Cardiac muscle cell (in vitro differentiated cells and primary cell): Measurements from ENCODE around the gene TTLL6. TPM values are rescaled to one million over a fixed set of nuclear protein-coding genes. Genes with fewer than 3 reads are reported as not detected.

ENCODE experiments used
- DNase-seq, 2 donors: peaks; one replicate each; pipeline versions ENCODE4 v3.0.0 to v3.0.0-alpha.2; 2010 to 2017; ENCODE audit warnings: low read depth in 1 of 2, low spot score in 1 of 2
- H3K27ac ChIP-seq: fragments of 200-600 bp; sonication (generic); 2 replicates; pipeline ENCODE4 v1.5.1; 2016
- H3K27me3 ChIP-seq: fragments of 200-600 bp; sonication (generic); 2 replicates; pipeline ENCODE4 v1.6.0; 2016; ENCODE audit warnings: control low read depth
- H3K36me3 ChIP-seq: fragments of 200-600 bp; sonication (generic); 2 replicates; pipeline ENCODE4 v1.5.1; 2016; ENCODE audit warnings: control low read depth
- H3K4me1 ChIP-seq: fragments of 200-600 bp; sonication (generic); 2 replicates; pipeline ENCODE4 v1.8.1; 2017; ENCODE audit warnings: low read depth, mild to moderate bottlenecking, mixed run types
- H3K4me3 ChIP-seq: fragments of 200-600 bp; sonication (generic); 2 replicates; pipeline ENCODE4 v1.5.1; 2016; ENCODE audit warnings: mild to moderate bottlenecking
- H3K9me3 ChIP-seq: fragments of 200-600 bp; sonication (generic); 2 replicates; pipeline ENCODE4 v1.5.1; 2017; ENCODE audit warnings: low read depth, mild to moderate bottlenecking, control low read depth
- CTCF ChIP-seq: IDR thresholded peaks from 2 replicates; pipeline ENCODE4 v1.5.1; 2012; ENCODE audit warnings: low read depth, mild to moderate bottlenecking, low read length
- polyA plus RNA-seq: library from polyadenylated mRNA; unstranded; fragments of >200 nt; fragmentation: Nextera tagmentation; extraction: Ambion mirVana; gene quantifications from 2 replicates; pipeline ENCODE4 v1.2.1, GENCODE V29; 2016
- total RNA-seq: library from RNA; depleted of rRNA; stranded (reverse); fragments of >200 nt; gene quantifications from 2 replicates; pipeline ENCODE4 v1.2.3, GENCODE V29; 2016

TTLL6 gene
- total and polyA plus RNA-seq, 2 experiments from 2014 or later = 0.03 TPM; not detected in 1

DNA sequence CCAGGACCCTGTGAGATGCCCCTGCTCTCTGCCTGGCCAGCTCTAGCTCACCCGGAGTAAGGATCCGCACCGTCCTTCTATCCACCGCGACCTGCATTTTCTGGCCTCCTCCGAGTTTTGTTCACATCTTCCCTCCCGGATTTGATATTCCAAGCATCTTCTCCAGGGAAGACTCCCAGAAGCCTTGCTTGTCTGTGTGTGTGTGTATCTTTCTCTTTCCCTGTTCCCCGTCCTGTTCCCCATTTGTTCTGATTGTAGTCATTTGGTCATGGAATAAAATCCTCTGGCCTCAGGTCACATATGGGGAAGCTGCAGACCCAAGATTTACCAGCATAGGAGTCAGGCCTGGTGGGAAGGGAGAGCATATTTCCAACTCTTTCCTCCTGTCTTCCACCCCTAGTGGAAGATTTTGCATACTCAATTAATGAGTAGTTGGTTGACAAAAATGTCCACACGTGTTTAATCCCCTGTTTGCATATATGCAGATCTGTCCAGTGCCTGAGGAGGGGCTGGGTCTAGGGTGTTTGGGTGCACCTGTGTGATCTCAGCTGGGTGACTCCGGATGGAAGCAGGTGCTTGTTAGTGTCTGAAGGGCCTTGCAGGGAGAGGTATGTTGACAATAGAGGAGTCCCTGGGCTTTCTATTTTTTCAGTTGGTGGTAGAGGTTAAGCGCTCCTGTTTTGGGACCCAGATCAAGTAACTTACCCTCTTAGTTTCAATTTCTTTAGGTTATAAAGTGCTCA lies 96.6 kb downstream of the TTLL6 start:
- Histone ChIP-seq H3K36me3 (no peaks in the 10 kb centered on the region), H3K27ac (no peak overlapping the region), H3K4me1 (no peaks in the 10 kb centered on the region), H3K9me3 (no peaks in the 10 kb centered on the region), H3K27me3 (peaks cover 100% of the 10 kb centered on the region), H3K4me3 (no peak overlapping the region)
- no peak for TF ChIP-seq CTCF
- no peak for DNase-seq

DNA sequence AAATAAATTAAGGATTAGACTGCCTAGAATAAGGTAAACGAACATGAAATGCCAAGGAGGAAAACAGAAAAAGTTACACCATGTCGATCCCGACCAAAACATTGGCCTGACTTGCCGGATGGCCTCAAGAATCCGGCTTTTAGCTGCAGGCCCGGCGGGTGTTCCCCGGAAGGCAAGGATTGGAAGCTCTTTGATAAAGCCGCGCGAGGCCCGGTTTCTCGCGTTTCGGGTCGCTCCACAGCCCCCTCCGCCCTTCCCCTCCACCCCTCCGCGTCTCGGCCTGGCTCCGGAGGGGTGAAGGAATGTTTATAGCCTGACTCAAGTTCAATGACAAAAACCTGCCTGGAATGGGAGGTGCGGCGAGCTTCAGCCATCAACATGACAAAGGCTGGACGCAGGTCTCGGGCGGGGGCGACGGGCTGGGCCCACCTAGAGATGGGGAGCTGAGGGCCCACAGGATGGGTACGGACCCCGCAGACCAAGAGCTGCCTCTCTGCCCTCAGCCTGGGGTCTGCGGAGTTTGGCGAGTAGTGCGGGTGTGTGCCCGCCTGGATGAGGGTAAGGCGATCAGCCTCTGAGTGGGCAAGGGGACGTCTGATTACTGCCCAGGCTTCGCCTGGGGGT lies 97.3 kb downstream of the TTLL6 start:
- DNase-seq = peak in 1 of 2 donors; percentile 21
- Histone ChIP-seq H3K9me3 (no peaks in the 10 kb centered on the region), H3K36me3 (no peaks in the 10 kb centered on the region), H3K27ac (no peak overlapping the region), H3K4me1 (no peaks in the 10 kb centered on the region), H3K4me3 (no peak overlapping the region), H3K27me3 (peaks cover 100% of the 10 kb centered on the region)
- no peak for TF ChIP-seq CTCF

- no peak overlapping the region for H3K4me3 ChIP-seq
- DNase-seq = peak in 1 of 2 donors; percentile 42
- H3K27me3 ChIP-seq = peaks cover 100% of the 10 kb centered on the region
- no peaks in the 10 kb centered on the region for H3K9me3 ChIP-seq
- no peak overlapping the region for H3K27ac ChIP-seq
- TF ChIP-seq CTCF = no peak
- no peaks in the 10 kb centered on the region for H3K36me3 ChIP-seq
- H3K4me1 ChIP-seq = no peaks in the 10 kb centered on the region
Measured at GRCh38 chr17:48718761-48719641, 98.0 kb downstream of the TTLL6 start.

DNA sequence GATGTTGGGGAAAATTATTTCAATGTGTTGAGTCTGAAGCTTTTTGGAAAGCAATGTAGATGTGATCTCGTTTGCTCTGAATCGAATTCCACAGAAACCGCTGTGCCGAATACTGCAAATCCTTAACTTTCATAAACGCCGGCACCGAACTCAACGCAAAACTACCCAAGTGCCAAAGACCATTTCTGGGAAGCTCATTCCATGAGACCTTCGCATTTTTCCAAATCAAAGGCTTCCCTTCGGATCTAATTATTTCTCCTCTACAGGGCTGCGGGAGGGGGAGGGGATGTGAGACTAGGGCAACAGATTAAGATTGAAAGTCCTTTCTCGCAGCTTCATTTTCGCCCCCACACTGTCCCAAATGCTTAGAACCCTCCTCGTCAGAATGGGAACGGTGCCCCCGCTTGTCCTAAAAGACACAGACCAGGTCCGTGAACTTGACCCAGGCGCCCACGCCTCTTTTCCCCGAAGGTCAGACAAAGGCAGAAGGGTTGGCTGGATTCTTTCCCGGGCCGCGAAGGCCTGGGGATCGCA lies 98.7 kb downstream of the TTLL6 start:
- H3K36me3 ChIP-seq = no peaks in the 10 kb centered on the region
- H3K9me3 ChIP-seq = no peaks in the 10 kb centered on the region
- no peak overlapping the region for H3K27ac ChIP-seq
- no peak overlapping the region for H3K4me3 ChIP-seq
- no peak for TF ChIP-seq CTCF
- DNase-seq = peak in 1 of 2 donors; percentile 40
- no peaks in the 10 kb centered on the region for H3K4me1 ChIP-seq
- peaks cover 100% of the 10 kb centered on the region for H3K27me3 ChIP-seq
